Measurements from ENCODE around the gene HEXA. TPM values are rescaled to one million over a fixed set of nuclear protein-coding genes. Genes with fewer than 3 reads are reported as not detected.

The HEXA gene
- total and polyA plus RNA-seq, 2 of the 8 experiments (the other 6 are each of a cell fraction or from before 2014, with no cell fraction given): 52.5 to 73.7 TPM

- TF ChIP-seq SIX5 (IDR thresholded peaks at IDR 0.05; ENCODE audit: low read depth, low read length) (no peak), PHF8 (conservative IDR thresholded peaks at IDR 0.05; ENCODE audit: low read depth, low read length) (no peak), RFX5 (IDR thresholded peaks at IDR 0.05; ENCODE audit: borderline replicate concordance, low read depth, low read length) (no peak)
These were observed 35.7 kb upstream of the HEXA start (continued) for GRCh38 chr15:72411544-72411943.
